ENCODE results near the gene HNF4A.
A peak's percentile ranks its signal among the peaks of the same experiment; 100 is the strongest.

The HNF4A gene

DNA sequence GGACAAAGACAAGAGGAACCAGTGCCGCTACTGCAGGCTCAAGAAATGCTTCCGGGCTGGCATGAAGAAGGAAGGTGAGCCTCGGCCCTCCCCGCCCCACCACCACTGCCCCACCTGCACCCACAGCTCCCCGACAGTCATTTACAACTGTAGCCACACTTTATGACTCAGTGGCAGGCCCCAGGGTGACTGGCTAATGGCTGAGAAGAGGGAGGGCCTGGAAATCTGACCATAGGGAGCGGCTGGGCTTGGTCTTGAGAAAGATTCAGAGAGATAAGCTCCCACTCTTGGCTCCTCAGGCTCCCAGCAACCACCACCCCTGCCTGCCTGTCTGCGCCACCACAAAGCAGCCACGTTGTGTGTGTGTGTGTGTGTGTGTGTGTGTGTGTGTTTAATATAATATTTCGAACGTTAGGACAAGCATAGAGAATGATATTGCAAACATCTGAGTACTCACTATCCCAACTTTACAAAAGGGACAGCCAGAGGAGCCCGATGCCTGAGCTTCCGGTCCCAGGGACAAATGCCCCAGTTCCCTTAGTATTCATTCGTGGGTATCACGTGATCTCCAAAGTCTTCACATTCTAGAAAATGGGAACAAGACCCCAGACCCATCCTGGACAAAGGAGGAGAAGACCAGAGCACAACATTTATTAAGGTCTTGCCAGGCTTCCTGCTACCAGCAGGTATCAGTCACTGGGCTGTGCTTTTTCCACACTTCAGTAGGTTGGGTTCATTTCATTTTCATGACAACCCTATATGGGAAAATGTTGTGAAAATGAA lies 52.1 kb downstream of the HNF4A start:
- no peak for DNase-seq

DNA sequence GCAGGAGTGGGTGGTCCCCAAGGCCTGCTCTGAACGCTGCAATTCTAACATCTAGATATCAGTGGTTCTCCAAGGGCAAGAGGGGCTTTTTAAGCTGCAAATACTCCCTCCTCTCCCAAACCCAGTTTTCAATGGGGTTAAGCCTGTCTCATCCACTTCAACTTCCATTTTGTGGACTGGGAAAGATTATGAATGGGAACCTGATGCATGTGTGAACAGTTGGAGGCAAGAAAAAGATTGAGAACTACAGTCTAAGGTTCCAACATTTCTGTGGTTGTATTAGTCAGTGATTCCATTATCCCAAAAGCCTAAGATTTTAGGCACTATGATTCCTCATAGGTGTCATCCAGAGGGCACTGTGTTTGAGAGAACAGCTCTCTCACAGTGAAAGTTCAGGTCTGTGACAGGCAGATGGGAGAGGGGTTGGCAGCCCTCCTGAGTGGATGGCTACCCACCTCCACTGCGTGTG lies 53.7 kb downstream of the HNF4A start:
- no peak for DNase-seq

DNA sequence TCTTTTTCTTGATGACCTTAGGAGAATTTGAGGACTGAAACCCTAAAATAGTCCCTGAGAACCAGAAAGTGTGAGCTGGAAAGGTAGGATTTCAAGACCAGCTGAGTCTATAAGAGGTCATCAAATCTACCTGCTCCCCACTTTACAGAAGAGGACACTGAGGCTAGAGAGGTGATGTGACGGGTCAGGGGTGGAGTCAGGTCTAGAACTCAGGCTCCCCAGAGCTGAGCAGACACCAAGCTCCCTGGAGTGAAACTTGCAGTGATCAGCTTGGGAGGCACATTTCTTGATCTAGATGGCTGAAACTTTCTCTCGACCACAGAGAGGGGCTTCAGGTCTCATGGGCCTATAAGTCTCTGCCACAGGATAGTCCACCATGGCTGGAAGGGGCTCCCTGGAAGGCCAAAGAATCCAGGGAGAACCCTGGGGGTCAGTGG lies 55.1 kb downstream of the HNF4A start:
- no peak for DNase-seq

DNA sequence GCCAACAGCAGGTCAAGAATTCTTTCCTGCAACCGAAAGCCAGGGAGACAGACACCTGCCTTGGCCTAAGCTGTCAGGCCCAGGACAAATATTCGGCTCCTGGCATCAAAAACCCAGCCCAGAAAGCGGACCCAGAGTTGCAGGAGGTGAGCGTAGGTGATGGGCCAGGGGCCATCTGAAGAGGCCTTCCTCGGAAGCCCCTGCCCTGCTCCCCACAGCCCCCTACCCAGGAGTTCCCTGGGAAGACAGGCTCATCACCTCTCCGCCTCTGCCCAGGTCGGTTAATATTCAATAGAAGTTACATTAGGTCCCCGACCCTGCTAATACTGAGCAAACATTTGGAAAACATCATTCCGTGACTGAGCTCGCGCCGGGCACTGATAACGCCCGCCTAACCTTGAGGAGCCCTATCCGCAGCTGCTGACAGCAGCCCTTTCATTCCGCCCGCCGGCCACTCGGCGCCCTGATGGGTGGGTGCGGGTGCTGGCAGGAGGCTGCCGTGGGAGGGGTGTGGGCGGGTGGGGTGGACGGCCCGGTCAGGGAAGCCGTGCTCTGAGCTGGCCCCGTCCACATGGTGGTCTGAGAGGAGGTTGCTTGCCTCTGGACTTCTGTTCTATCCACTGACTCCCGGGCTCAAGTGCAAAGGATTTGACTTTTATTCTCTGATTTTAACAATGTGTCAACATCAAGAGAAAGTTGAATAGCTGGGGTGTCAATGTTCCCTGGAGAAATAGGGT lies 55.7 kb downstream of the HNF4A start:
- no peak for DNase-seq

DNA sequence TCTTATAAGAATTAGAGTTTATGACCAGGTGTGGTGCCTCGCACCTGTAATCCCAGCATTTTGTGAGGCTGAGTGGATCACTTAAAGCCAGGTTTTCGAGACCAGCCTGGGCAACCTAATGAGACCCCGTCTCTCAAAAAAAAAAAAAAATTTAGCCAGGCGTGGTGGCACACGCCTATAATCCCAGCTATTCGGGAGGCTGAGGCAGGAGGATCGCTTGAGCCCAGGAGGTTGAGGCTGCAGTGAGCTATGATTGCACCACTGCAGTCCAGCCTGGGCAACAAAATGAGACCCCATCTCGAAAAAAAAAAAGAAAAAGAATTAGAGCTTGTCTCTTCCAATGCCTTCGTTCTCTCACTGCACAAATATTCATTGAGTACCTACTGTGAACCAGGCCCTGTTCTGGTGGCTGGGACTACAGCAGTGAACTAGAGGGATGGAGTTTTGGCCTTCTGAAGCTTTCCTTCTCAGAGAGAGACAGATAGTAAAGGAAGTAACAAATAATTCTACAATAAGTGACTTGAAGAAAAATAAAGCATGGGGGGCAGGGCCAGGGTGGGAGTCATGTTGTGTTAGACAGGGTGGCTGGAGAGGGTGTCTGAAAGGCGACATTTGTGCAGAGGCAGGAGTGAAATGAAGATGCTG lies 56.4 kb downstream of the HNF4A start:
- no peak for DNase-seq

DNA sequence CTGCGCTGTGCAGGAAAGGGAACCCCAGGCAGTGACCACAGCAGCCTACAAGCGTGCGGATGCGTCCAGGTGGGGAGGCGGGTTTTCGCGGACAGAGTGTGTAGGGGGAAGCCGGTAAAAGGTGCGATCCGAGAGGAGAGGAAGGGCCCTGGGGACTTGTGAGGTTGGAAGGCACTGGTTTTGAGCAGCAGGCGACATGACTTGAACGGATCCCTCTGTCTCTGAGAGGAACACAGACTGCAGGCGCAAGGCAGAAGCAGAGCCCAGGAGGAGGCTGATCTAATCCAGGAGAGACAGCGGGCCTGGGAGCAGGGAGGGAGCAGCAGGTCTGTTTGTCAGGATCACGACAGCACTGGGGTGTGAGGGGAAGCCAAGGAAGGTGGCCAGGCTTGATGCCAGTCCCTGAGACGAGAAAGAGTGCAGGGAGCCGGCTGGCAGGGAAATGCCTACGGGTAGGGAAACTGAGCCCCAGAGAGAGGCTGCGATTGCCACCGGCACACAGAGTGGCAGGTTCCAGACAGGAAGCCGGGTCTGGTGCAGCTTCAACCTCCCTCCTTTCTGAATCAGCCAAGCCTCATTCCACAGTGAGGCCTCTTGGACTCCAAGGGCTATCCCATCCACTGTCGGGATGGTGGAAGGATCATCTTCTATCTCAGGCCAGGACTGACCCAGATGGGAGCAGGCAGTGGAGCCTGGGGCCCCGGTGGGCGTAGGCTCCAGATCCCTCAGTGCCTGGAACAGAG lies 57.1 kb downstream of the HNF4A start:
- DNase-seq = no peak

DNA sequence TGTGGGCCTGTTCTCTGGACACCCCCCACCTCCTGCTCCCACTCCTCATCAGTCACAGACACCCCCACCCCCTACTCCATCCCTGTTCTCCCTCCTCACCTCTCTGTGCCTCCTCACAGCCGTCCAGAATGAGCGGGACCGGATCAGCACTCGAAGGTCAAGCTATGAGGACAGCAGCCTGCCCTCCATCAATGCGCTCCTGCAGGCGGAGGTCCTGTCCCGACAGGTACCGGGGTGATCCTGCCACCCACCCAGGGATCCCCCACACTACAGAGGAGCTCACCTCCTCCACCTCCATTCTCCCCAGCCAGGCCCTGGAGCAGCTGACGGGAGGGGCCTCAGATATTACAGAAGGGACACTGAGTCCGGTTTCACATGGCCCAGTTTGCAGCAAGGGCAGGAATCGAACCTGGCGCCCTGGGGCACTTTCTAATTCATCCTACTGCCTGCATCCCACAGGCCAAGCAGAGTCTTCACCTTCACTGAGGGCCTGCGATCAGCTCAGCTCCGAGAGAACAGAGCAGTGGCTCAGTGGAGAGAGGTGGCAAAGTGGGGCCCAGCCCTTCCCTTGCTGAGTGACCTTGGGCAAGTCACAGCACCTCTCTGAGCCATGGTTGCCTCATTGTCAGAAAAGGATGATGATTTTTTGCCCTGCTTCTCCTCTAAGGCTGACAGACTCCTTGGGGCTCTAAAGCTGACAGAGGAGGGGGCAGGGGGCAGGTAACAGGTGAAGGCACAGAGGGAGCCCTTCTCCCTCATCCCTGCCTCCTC lies 58.3 kb downstream of the HNF4A start:
- DNase-seq = no peak

DNA sequence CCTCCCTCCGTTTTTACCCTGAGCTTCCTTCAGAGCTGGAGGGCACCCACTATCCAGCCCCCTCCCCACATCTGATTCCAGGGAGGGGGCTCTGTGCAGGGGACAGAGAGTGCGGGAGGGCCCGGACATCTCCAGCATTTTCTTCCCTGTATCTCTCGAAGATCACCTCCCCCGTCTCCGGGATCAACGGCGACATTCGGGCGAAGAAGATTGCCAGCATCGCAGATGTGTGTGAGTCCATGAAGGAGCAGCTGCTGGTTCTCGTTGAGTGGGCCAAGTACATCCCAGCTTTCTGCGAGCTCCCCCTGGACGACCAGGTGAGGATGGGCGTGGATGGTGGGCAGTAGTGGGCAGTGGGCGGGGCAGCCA lies 58.8 kb downstream of the HNF4A start:
- DNase-seq = no peak

DNA sequence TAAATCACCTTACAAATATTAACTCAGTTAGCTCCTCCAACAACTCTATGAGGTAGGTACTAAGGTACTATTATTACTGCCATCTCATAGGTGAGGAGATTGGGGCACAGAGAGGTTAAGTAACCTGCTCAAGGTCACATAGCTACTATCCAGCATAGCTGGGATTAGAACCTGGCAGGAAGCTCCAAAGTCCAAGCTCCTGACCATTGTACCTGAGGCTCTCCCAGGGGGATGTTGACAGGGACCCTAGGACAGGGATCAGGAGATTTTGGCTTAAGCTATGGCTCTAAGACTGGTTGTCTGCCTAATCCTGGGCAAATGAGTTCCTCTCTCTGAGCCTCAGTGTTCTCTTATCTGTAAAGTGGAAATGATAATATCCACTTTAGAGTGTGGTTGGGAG lies 59.3 kb downstream of the HNF4A start:
- DNase-seq = no peak

DNA sequence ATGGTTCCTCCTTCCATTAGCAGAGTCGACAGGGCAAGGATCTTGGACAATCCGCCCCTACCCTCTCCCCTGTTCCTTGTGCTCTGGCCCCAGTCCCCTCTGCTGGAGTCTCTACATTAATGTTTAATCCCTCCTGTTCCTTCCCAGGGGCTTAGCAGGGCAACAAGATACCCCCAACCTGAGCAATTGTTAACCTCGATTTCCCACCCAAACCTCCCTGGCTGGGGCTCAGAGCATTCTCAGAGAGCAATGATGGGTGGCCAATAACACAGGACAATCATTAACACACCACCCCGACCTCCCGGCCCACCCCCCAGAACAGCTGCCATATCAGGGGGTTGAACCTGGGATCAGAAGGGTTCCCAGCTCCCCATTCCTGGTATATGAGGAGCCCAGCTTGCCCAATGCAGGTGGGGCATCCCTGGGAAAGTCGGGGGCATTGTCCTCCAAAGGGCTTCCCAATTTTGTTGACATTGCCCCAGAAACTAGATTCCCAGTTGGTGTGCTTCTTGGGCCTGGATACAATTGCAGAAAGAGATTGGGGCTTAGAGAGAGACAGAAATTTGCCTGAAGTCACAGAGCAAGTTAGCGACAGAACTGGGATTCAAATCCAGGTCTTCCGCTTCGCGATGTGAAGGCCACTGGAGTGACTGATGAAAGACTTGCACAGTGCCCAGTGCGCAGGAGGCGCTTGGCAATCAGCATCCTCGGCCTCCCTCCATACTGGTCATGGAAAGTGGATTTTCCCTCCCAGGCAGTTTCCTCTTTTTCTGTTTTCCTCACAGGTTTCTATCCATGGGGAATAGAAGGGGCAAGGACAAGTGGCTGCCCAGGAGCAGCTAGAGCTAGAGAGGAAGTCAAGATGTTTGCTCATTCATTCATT lies 60.6 kb downstream of the HNF4A start:
- DNase-seq = no peak

DNA sequence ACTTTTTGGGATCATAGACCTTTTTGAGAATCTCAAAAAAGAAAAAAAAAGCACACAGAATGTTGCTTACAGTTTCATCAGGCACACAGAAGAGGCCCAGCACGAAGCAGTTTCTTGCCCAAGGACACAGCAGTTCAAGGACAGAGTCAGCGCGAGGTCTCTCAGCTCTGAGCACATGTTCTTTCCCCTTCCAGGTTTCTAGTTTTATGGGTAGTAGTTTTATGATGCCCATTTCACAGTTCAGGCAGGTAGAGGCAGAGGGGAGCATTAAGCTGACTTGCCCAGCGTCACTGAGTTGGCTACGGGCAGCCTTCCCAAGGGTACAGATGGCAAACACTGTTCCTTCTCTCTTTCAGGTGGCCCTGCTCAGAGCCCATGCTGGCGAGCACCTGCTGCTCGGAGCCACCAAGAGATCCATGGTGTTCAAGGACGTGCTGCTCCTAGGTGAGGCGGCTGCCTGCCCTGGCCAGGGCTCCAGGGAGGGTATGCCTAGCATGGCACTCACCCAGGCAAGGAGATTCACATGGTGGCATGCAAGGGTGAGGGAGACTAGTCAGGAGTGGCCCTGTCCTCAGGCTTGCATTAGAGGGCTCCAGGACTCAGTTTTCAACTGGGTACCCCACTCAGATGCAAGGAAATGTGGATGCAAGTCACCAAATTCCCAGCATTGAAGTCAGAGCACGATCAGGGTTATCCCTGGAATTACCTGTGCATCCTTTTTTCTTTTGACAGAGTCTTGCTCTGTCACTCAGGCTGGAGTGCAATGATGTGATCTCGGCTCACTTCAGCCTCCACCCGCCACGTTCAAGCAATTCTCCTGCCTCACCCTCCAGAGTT lies 62.8 kb downstream of the HNF4A start:
- no peak for DNase-seq

DNA sequence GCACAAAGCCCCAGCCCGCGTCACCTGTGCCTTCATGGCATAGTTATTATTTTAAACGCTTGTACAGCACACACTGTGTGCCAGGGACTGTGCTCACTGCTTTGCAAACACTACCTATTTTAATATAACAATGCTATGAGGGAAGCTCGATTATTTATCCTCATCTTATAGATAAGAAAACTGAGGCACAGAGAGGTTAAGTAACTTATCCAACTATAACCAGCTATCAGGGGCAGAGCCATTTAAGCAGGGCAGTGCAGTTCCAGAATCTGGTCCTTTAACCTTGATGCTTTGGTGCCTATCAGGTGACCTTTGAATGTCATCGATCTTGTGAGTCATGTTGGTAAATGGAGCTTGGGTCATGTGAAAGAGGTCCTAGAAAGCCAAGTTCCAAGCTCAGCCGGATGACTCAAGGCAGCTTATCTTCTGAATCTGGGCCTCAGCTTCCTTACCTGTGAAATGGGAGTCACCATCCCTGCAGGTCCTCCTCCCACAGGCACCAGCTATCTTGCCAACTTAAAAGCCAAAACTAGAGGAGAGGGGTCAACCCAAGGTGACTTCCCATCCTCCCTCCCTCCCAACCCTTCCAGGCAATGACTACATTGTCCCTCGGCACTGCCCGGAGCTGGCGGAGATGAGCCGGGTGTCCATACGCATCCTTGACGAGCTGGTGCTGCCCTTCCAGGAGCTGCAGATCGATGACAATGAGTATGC lies 63.8 kb downstream of the HNF4A start:
- no peak for DNase-seq

DNA sequence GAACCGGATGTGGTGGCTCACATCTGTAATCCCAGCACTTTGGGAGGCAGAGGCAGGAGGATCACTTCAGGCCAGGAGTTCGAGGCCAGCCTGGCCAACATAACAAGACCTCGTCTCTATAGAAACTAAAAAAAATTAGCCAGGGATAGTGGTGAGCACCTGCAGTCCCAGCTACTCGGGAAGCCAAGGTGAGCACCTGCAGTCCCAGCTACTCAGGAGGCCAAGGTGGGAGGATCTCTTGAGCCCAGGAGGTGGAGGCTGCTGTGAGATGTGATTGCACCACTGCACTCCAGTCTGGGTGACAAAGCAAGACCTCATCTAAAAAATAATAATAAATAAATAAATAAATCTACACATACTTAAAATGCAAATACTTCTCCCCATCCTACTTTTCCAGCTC lies 65.0 kb downstream of the HNF4A start:
- no peak for DNase-seq

DNA sequence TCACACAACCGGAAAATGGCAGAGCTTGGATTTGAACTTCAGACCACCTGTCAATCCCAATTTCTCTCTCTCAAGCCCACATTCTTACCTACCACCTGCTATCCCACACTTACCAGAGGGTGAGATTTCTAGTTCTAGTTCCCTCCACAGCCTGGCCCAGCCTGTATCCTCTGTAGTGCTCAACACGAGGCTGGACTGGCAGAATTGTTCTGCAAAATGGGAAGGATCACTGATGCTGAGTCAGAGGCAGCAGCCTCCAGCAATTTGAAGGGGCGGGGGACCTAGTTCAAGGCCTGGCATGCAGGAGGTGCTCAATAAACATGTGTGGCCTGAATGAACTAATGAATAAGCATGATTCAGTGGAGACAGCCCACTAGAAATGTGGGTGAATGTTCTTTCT lies 66.6 kb downstream of the HNF4A start:
- DNase-seq = no peak

DNA sequence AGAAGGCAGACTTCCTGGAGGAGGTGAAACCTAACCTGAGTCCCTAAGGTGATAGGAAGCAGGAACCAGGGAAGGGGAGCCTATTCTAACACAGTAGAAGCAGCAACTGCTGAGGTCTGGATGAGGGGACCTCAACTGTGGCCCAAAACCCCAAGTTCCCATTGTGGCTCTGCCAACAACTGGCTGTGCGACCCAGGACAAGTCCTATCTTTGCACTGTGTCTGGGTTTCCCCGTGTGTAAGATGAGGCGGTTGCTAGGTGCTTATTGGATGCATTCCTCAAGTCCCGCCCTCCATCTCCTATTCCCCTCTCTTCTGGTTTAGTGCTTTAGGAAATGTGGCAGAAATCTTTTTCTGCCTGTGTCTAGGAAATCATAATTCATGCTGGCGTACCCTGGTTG lies 68.0 kb downstream of the HNF4A start:
- peak in 1 of 2 experiments; percentile 22 for DNase-seq

DNA sequence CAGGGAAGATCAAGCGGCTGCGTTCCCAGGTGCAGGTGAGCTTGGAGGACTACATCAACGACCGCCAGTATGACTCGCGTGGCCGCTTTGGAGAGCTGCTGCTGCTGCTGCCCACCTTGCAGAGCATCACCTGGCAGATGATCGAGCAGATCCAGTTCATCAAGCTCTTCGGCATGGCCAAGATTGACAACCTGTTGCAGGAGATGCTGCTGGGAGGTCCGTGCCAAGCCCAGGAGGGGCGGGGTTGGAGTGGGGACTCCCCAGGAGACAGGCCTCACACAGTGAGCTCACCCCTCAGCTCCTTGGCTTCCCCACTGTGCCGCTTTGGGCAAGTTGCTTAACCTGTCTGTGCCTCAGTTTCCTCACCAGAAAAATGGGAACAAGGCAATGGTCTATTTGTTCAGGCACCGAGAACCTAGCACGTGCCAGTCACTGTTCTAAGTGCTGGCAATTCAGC lies 68.6 kb downstream of the HNF4A start:
- no peak for DNase-seq

DNA sequence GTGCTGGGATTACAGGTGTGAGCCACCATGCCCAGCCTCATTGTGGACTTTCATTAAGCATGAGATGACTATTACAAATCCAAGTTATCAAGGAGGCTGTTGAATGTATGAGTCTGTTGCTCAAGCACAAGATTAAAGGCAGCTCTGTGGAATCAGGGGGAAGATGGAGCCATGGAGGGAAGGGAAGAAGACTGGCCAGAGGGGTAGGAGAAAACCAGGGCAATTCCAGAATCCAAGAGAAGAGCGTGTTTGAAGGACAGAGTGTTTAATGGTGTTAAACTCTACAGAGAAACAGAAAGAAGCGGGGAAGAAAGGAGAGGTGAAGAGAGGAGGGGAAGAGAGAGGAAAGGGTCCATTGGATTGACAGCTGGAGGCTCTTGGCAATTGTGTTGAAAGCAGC lies 70.4 kb downstream of the HNF4A start:
- no peak for DNase-seq

DNA sequence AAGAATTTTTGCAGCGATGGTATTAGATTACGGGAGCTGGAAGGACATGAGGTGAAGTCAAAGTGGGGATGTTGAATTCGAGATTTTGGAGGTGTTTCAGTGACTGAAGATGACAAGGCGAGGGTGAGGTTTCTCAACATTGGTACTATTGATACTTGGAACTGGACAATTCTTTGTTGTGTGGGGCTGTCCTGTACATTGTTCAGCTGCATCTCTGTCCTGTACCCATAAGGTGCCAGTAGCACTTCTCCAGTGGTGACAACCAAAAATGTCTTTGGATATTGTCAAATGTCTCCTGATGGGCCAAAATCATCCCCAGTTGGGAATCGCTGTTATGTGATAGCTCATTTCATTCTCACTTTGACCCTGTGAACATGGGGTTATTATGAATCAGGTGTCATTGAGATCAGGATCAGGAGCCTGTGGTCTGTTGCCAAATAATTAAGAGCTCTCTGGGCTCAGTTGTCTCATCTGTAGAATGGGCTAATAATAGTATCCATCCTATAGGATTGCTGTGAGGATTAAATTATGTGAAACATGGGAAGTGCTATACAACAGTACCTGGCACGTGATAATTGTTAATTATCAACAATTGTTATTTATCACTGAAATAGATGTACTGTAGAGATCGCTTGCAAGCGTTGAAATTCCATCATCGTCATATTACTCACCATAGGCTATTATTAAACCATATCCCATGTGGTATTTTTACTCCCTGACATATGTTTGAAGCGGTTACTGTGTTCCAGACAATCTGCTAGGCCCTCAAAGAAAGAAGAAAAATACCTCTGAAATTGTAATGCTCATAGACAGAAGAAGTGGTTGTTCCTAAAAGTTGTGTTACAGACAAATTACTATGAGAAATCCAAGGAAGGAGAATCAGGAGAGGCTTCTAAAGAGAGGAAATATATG lies 71.6 kb downstream of the HNF4A start:
- no peak for DNase-seq

DNA sequence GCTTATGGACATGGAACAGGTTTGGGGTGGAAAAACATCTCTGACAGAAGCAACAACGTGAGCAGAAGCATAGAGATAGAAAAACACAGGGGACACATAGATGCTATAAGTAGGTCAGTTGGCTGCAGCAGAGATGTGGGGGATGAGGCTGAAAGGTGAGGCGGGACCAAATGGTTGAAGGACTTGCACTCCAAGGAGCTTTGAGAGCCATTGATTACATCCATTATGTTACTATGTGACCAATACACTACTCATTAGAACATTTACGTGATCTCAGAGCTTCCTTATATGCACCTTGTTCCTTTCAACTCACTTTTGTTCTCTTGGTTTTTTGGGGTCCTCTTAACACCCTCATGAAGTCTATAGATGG lies 72.3 kb downstream of the HNF4A start:
- no peak for DNase-seq
